ENCODE results near the gene CASP4.

GRCh38 chr11:104912102-104912501 lies 56.3 kb downstream of the CASP4 start:
- TF ChIP-seq, protein P1, sequence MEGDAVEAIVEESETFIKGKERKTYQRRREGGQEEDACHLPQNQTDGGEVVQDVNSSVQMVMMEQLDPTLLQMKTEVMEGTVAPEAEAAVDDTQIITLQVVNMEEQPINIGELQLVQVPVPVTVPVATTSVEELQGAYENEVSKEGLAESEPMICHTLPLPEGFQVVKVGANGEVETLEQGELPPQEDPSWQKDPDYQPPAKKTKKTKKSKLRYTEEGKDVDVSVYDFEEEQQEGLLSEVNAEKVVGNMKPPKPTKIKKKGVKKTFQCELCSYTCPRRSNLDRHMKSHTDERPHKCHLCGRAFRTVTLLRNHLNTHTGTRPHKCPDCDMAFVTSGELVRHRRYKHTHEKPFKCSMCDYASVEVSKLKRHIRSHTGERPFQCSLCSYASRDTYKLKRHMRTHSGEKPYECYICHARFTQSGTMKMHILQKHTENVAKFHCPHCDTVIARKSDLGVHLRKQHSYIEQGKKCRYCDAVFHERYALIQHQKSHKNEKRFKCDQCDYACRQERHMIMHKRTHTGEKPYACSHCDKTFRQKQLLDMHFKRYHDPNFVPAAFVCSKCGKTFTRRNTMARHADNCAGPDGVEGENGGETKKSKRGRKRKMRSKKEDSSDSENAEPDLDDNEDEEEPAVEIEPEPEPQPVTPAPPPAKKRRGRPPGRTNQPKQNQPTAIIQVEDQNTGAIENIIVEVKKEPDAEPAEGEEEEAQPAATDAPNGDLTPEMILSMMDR (IDR thresholded peaks at IDR 0.05): no peak
- no peak for TF ChIP-seq POLR2A (IDR thresholded peaks at IDR 0.05)
